HG03159 (cell line): Measurements from ENCODE around the gene DMPK.

Experiments used
- ATAC-seq: cut with Tn5 transposase; IDR thresholded peaks from one replicate; pipeline ENCODE4 v1.9.1; 2021; ENCODE audit warnings: mild to moderate bottlenecking, moderate library complexity; ENCODE audit not compliant: unreplicated experiment

The DMPK gene, protein sequence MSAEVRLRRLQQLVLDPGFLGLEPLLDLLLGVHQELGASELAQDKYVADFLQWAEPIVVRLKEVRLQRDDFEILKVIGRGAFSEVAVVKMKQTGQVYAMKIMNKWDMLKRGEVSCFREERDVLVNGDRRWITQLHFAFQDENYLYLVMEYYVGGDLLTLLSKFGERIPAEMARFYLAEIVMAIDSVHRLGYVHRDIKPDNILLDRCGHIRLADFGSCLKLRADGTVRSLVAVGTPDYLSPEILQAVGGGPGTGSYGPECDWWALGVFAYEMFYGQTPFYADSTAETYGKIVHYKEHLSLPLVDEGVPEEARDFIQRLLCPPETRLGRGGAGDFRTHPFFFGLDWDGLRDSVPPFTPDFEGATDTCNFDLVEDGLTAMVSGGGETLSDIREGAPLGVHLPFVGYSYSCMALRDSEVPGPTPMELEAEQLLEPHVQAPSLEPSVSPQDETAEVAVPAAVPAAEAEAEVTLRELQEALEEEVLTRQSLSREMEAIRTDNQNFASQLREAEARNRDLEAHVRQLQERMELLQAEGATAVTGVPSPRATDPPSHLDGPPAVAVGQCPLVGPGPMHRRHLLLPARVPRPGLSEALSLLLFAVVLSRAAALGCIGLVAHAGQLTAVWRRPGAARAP

DNA sequence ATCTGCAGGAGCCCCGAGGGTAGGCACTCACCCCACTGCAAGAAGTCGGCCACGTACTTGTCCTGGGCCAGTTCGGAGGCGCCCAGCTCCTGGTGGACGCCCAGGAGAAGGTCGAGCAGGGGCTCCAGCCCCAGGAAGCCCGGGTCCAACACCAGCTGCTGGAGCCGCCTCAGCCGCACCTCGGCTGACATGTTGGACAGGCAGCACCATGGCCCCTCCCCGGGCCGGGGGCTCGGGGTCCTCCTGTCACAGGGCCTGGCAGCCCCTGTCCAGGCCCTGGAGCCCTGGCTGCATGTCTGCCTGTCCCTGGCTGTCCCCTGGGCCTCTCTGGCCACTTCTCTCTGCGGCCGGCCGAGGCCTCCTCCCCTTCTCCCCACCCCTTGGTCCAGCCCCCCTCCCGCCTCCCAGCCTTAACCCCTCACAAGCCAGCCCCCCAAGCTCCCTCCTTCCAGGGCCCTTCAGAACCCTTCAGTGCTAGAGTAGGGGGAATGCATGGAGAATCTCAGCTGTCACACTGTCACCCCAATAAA, at the start of gene DMPK:
TSS of gene DMPK (minus strand) at position 329 of the 530 bp plus-strand sequence. CDS start at position 191, 138 bp downstream.
- no peak for ATAC-seq

DNA sequence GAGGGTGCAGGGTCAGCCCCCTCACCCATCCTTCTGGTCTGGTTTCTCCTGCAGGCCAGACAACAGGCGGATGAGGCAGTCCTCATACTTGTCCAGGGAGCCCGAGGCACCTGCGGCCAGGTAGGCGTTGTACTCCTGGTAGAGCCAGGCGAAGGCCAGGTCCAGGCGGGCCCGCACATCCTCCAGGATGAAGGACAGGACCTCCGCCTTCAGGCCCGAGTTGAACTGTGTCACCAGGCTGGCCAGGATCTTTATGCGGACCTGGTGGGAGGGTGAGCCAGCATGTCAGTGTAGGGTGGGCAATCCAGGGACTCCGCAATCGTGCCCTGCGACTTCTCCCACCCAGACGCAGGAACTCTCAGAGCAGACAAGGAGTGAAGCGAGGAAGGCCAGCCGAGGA, 46.7 kb upstream of the DMPK start:
- ATAC-seq = no peak

DNA sequence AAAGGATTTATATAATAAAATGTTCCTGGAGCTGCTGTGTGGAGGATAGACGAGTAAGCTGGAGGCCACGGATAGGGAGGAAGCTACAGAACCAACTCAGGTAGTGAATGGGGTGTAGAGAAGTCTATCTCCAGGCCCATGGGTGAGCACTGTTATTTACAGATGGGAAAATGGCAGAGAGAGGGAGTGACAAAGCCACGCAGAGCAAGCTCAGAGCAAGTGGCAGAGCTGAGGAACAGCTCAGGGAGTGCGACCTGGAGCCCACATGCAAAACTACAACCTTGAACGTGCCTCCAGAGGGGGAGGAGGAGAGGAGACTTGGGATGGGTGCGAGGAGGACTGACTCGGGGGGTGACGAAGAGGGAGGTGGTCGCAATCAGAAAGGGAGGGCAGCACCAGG, 46.2 kb upstream of the DMPK start:
- no peak for ATAC-seq

DNA sequence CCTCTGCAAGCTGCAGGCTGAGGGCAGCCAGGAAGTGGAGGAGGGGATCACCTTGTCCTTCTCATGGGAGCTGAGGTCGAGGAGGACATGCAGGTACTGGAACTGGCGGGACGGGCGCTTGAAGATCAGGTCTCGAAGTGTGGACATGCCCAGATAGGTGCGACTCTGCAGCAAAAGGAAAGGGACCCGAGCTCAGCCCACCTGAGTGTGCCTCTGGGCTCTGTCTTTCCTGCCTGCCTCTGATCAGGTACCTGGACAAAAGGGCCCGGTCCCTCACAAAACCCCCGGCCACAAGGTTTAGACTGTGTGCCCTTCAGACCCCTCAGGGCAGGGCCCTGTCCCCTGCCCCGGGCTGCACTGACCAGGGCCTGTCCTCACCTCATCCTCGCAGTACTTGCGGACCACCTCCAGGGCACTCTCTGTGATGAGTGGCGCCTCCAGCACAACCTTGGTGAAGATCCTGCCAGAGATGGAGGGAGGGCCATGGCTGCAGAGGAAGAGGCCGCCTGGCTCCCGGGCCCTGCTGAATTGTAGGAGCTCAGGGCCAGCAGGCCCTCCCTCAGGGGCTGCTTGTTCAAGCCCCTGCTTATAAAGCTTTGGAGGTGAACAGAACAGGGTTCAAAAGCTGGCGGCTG, 45.3 kb upstream of the DMPK start:
- no peak for ATAC-seq

DNA sequence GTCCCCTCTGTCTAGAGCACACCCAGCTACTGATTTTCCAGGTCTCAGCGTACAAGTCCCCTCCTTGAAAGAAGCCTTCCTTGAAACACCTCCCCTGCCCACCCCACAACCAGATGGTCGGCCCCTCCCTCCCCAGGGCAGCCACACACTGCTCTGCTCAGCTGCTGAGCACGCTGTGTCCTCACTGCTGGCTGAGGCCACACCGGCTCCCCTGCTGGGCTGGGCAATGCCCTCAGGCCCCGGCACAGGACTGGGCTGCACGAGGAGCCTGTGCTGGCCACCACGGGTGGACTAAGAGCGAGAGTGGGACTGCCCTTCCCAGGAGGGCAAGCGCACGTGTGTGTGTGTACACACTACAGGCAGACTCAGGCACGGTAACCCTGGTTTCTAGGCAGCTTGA, 44.6 kb upstream of the DMPK start:
- ATAC-seq = no peak

DNA sequence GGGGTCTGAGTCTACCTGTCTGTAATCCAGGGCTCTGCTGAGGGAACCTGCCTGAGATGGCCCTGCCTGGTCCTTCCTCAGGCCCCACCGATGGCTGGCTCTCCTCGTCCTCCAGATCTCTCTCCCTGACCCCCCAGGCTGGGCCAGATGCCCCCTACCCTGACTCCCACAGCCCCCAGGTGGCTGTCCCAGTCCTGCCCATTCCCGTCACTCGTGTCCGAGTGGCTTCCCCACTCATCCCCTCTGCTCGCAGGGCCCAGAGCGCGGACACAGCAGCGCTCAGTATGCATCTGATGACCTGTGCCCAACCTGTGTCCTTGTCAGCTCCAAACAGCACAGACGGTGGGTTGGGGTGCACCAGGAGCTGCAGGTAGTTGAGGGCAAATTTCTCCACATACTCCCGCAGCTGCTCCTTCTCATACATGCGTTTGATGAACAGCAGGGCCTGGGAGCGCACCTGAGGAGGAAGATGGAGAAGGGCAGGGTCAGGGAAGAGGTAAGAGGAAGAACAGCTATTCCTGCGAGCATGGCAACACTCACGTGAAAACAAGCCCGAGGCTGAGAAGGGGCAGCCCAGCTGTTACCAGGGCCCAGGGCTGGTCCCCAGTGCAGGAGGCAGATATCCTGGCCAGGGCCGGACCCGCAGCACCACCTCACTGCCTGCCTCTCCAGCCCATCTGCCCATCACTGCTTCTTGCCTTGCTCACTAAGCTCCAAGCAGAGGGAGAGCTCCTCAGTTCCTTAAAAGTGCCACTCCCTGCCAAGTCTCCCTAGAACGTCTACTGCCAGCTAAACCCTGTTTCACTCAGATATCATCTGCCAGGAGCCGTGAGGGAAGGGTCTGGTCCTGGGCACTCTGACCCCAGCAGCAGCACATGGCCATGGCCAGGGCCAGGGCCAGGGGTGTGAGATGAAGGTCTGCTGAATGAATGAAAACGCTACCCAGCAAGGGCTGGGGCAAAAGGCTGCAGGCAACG, 43.9 kb upstream of the DMPK start:
- ATAC-seq = no peak

DNA sequence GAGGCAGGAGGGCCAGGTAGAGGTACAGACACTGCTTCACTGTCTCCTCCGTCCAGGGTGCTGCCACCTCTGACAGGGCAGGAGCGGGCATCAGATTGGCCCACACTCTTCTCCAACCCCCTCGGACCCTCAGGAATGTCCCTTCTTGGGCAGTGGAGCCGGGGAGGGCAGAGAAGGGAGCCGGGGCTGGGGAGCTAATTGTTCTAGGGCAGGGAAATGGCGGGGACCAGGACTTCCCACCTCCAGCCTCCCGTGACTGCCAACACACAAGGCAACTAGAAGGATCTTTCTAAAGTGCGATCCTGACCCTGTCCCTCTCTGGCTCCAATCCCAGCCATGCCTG, 42.9 kb upstream of the DMPK start:
- no peak for ATAC-seq

DNA sequence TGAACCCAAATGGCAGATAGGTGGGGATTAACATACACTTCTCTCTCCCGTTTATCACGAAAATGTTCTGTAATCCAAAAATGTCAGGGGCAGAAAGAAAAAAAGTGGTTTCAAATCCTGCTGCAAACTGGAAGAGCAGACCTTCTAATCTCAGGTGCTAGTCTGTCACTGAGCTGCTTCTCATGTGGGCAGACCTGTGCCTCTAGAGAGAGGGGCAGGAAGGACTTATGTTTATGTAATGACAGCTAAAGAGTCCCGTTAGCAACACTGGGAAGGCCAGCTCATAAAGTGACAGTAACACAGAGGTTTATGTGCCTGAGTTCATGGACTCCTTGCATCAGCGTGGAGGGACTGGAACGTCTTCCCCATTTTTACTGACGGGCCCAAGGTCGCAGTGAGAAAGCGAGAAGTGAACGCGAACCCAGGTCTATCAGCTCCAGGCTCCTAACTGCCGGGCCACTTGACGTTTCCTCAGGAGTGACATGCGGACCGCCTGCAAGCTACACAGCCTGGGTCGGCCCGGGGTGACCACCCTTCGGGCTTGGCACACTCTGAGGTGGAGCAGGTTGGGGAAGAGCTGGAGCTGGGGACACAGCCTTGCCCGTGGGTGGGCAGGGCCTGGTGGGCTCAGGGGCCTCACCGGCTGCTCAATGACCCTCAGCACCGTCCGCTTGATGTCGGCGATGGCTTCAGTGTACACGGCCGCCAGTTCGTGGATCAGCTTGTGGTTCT, 42.4 kb upstream of the DMPK start:
- no peak for ATAC-seq

DNA sequence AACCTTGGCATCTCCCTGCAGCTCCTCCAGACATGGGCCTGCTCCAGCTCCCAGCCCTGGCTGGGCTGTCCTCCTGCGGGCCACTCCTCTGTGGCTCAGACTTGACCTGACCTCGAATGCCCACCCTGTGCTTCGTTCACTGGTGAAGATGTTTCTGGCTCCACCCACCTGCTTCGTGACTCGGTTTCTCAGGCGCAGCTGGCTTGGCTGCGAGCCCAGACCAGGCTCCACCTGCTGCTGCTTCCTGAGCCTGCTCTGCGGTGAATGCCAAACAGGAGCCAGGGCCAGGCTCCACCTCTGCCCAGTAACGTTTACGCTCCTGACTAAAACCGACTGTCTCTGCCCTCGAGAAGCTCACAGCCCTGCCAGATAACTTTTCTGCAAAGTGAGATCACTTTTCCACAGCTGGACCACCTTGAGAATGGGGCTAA, 41.8 kb upstream of the DMPK start:
- no peak for ATAC-seq

DNA sequence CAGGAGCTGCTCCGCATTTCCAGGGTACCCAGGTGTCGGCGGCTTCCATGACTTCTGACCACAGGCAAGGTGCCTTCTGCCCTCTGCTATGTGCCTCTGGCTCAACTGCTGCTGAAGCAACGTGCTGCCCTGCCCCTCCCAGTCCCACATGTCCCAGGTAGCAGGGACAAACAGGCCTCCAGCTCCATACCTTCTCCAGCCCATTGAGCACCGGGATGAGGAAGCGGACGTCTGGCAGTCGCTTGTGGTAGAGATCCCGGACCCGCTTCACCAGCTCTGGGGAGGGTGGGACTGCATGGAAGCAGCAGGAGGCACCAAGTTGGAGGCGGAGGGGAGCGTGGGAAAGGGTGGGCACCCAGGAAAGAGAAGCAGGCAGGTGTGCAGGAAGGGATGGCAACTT, 40.9 kb upstream of the DMPK start:
- no peak for ATAC-seq

DNA sequence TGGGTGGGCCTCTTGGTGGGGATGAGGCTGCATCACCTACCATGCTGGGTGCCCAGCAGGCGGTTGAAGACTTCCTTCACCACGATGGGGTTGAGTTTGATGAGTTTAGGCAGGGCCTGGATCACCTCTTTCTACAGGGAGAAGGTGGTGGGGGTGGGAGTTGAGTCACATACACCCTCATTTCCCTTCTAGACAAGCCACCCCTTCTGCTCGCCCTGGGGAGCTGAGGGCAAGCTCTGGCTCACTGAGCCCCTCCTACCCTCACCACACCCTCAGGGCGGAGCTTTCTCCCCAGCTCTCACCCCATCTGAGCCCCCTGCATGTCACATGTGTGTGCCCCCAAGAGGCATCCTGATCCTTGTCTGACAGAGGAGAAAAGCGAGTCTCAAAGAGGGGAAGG, 40.4 kb upstream of the DMPK start:
- ATAC-seq = no peak

DNA sequence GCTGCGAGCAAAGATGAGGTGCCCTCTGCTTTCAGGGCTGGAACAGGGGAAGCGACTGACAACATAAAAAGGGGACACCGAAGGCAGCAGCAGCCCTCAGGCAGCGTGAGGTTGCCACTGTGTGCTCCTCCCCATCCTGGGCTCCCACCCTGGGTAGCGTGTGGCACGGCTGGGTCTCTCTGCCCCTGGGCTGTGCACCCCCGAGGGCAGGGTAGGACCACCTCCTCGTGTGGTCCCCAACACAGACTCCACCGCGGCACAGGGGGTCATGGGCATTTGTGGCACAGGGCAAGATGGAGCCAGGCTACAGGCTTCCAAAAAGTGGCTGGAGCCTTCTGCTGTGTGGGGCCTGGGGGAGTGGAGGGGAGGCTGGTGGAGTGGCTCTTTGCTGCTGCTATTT, 39.3 kb upstream of the DMPK start:
- ATAC-seq = no peak

DNA sequence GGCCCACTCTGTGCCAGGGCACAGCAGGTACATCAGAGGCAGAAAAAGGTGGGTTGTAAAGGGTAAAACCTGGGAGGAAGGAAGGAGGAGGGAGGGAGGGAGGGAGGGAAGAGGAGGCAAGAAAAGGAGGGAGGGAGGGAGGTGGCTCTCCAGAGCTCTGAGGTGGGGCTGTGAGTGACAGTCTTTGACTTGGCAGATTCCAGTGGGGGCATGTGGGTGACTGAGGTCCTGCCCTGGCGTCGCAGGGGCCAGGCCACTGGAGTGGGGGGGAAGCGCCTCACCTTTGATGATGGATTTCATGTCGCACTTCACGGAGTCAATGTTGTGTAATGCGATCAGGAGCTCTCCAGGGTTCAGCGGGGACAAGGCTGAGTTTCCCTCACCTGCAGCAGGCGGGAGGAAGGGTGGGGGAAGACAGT, 38.8 kb upstream of the DMPK start:
- ATAC-seq = no peak

DNA sequence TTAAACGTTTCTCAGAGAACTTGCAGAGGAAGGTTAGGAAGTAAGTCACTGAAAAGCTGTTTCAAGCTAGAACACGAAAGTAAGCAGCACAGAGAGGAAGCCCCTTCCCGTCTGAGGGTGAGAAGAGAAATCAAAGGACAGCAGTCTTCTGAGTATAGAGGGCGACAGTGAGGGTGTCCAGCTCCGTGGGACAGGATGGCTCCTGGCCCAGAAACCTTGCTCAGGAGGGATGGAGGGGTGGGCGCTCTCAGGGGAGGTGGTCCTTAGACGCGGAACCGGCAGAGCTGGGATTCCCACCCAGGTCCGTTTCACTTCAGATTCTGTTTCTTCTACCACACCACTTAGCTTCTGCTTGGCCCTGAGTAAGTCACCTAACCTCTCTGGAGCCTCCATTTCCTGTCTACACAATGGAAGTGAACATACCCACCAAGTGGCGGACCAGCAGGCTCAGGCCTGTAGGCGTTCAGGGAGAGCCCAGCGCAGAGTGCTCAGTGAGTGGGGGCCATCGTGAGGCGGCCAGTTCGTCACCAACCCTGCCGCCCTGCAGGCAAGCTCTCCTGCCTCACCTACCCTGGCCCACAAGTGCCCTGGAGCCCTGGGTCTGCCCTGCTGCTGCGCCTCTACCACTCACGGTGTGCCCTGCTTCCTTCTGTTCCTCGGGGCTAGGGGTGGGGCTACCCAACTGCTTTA, 38.3 kb upstream of the DMPK start:
- ATAC-seq = no peak

DNA sequence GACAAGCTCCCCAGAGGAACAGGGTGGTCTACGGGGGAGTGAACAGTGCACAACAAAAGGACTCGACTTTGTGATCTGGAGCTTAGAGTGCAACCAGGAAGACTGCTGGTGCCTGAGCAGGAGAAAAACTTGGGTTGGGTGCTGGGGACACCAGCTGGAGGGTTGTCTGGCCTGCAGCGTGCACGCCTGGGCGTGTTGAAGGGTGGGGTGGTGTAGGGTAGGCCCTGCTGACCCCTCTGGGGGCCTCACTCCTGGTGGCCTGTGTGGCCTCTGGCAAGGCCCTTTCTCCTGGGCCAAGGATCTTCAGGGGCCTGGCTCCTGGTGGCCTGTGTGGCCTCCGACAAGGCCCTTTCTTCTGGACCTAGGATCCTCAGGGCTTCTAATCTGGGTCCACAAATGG, 37.5 kb upstream of the DMPK start:
- no peak for ATAC-seq

DNA sequence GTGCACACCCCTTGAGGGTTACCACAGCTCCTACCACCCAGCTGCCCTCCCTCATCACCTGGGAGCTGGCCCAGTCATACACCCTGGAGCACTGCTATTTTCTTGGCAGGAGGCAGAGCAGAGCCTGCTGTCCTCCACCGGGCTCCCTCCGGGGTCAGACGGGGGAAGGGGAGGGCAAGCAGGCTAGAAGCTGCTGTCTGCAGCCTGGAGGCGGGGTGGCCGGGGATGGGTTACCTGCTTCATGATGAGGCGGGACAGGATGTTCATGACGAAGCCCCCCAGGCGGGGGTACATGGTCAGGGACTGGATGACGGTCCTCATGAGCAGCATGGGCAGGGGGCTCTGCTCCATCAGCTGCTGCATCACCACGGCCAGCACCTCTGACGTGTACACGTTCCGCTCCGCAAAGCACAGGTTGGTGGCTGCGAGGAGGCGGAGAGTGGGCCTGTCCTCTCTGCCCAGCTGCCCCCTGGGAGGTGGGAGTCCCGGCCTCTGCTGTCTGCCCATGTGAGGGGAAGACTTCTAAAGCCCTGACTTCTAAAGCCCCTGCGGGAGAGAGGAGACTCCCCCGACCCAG, 35.5 kb upstream of the DMPK start:
- ATAC-seq = no peak

DNA sequence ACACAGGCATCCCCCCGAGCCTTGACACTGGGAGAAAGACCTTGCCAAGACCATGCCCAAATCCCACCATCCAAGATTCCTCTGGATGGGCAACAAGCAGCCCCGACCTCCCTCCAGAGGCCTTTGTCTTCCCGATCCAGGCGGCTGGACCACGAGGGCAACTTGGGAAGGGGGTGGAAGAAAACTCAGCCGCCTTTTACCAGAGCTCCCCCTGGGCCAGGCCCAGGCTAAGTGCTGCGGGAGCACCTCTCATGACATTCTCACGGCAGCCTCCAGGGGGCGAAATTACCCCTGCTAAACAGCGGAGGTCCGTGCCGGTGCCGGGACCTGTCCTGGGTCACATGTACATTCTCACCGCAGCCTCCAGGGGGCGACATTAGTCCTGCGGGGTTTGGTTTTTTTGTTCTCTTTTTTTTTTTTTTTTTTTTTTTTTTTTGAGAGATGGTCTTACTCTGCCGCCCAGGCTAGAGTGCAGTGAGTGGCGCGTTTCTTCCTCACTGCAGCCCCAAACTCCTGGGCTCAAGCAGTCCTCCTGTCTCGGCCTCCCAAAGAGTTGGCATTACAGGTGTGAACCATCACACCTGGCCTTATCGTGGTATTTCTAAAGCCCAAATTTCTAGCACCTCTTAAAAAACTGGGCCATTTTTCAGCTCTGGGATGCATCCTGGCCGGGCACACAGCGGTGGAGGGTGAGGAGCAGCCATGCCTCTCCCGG, 34.9 kb upstream of the DMPK start:
- peak; percentile 87 for ATAC-seq

DNA sequence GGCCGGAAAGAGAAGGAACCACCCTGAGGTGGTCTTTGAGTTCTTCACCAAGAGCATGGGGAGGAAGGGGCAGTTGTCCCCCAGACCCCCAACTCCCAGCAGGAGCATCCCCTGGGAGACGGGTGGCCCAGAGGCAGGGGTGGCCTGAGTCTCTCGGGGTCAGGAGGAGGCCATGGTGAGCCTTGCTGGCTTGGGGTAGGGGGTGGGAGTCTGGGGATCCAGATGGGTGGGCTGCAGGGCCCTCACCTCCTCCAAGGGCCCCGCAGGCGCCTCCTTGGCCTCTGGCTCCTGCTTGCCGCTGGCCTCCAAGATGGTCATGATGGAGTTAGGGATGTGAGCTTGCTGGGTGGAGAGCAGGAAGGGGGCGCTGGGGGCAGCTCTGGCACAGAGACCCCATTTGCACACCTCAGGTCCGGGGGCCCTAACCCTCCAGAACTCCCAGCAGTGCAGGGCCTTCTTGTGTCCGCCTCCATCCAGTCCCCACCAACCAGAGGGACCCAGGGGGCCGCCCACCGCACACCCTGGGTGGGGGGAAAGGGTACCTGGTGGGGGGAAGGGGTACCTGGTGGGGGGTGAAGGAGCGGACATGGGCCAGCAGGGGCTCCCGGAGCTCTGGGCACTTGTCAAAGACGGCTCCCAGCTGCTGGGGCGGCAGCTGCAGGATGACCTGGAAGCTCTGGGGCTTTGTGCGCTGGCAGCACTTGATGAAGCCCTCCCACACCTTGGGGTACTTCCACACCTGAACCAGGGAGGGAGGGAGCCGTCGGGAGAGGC, 34.1 kb upstream of the DMPK start:
- no peak for ATAC-seq
